ENCODE data around the gene HEBP2. TPM values are rescaled to one million over a fixed set of nuclear protein-coding genes. Genes with fewer than 3 reads are reported as not detected.

Gene HEBP2
- total RNA-seq, 1 donor from 2014 or later, result 42.5 TPM

- Mint-ChIP-seq H3K4me3 (ENCODE audit: unreplicated experiment) (no peak overlapping the region), H3K9me3 (ENCODE audit: low read depth) (no peaks in the 10 kb centered on the region), H3K27ac (ENCODE audit: unreplicated experiment) (no peak overlapping the region)
Measured at GRCh38 chr6:138426500-138427123, 22.6 kb downstream of the HEBP2 start.

GRCh38 chr6:138427701-138428100 lies 23.7 kb downstream of the HEBP2 start:
- Mint-ChIP-seq H3K9me3 (ENCODE audit: low read depth) (no peaks in the 10 kb centered on the region), H3K4me3 (ENCODE audit: unreplicated experiment) (no peak overlapping the region), H3K4me1 (ENCODE audit: low read depth) (peaks cover 5% of the 10 kb centered on the region), H3K27ac (ENCODE audit: unreplicated experiment) (no peak overlapping the region), H3K27me3 (ENCODE audit: low read depth) (no peaks in the 10 kb centered on the region), H3K36me3 (ENCODE audit: low read depth) (peaks cover 6% of the 10 kb centered on the region)
- no peak for TF ChIP-seq CTCF (IDR thresholded peaks at IDR 0.05)
- no peak for DNase-seq (ENCODE audit: low spot score)

More at GRCh38 chr6:138426500-138427123, 22.6 kb downstream of the HEBP2 start:
- no peaks in the 10 kb centered on the region for H3K27me3 Mint-ChIP-seq (ENCODE audit: low read depth)
- peaks cover 5% of the 10 kb centered on the region for H3K4me1 Mint-ChIP-seq (ENCODE audit: low read depth)
- peaks cover 4% of the 10 kb centered on the region for H3K36me3 Mint-ChIP-seq (ENCODE audit: low read depth)
- TF ChIP-seq CTCF (IDR thresholded peaks at IDR 0.05), result no peak
- no peak for DNase-seq (ENCODE audit: low spot score)

GRCh38 chr6:138428944-138429598 lies 25.0 kb downstream of the HEBP2 start:
- Mint-ChIP-seq H3K4me3 (ENCODE audit: unreplicated experiment) (no peak overlapping the region), H3K9me3 (ENCODE audit: low read depth) (no peaks in the 10 kb centered on the region), H3K36me3 (ENCODE audit: low read depth) (peaks cover 9% of the 10 kb centered on the region), H3K27ac (ENCODE audit: unreplicated experiment) (no peak overlapping the region), H3K4me1 (ENCODE audit: low read depth) (no peaks in the 10 kb centered on the region), H3K27me3 (ENCODE audit: low read depth) (no peaks in the 10 kb centered on the region)
- peak; percentile 93 for TF ChIP-seq CTCF (IDR thresholded peaks at IDR 0.05)
- no peak for DNase-seq (ENCODE audit: low spot score)

GRCh38 chr6:138429761-138430160 lies 25.7 kb downstream of the HEBP2 start:
- no peaks in the 10 kb centered on the region for H3K27me3 Mint-ChIP-seq (ENCODE audit: low read depth)
- peaks cover 8% of the 10 kb centered on the region for H3K36me3 Mint-ChIP-seq (ENCODE audit: low read depth)
- no peak for DNase-seq (ENCODE audit: low spot score)
- H3K27ac Mint-ChIP-seq (ENCODE audit: unreplicated experiment), result no peak overlapping the region
- H3K4me3 Mint-ChIP-seq (ENCODE audit: unreplicated experiment), result no peak overlapping the region
- H3K9me3 Mint-ChIP-seq (ENCODE audit: low read depth), result no peaks in the 10 kb centered on the region
- peaks cover under 1% of the 10 kb centered on the region for H3K4me1 Mint-ChIP-seq (ENCODE audit: low read depth)
- no peak for TF ChIP-seq CTCF (IDR thresholded peaks at IDR 0.05)

- DNase-seq (ENCODE audit: low spot score), result no peak
- H3K4me1 Mint-ChIP-seq (ENCODE audit: low read depth), result peaks cover 8% of the 10 kb centered on the region
- H3K9me3 Mint-ChIP-seq (ENCODE audit: low read depth), result no peaks in the 10 kb centered on the region
- H3K27ac Mint-ChIP-seq (ENCODE audit: unreplicated experiment), result no peak overlapping the region
- no peak overlapping the region for H3K4me3 Mint-ChIP-seq (ENCODE audit: unreplicated experiment)
- no peaks in the 10 kb centered on the region for H3K27me3 Mint-ChIP-seq (ENCODE audit: low read depth)
- H3K36me3 Mint-ChIP-seq (ENCODE audit: low read depth), result peaks cover 8% of the 10 kb centered on the region
- TF ChIP-seq CTCF (IDR thresholded peaks at IDR 0.05), result no peak
Measured at GRCh38 chr6:138430361-138431145, 26.5 kb downstream of the HEBP2 start.

All from chondrocyte (in vitro differentiated cells).